Skeletal muscle satellite cell (primary cell): Measurements from ENCODE around the gene EDC4. TPM values are rescaled to one million over a fixed set of nuclear protein-coding genes. Genes with fewer than 3 reads are reported as not detected.

Experiments
- H3K27me3 ChIP-seq: 2 replicates; pipeline ENCODE4 v1.7.0; 2013; ENCODE audit warnings: low read length; ENCODE audit not compliant: control insufficient read depth, insufficient read depth
- H3K36me3 ChIP-seq: 2 replicates; pipeline ENCODE4 v1.7.0; 2013; ENCODE audit warnings: mild to moderate bottlenecking, control low read depth, low read length; ENCODE audit not compliant: insufficient read depth
- H3K4me1 ChIP-seq: 2 replicates; pipeline ENCODE4 v1.7.0; 2013; ENCODE audit warnings: low read length; ENCODE audit not compliant: control insufficient read depth, insufficient read depth
- H3K4me2 ChIP-seq: 2 replicates; pipeline ENCODE4 v1.7.0; 2013; ENCODE audit warnings: mild to moderate bottlenecking, low read length
- H3K4me3 ChIP-seq: 2 replicates; pipeline ENCODE4 v1.7.0; 2013; ENCODE audit warnings: low read length
- H3K9ac ChIP-seq: 2 replicates; pipeline ENCODE4 v1.7.0; 2013; ENCODE audit warnings: mild to moderate bottlenecking, low read depth, low read length, moderate library complexity
- H3K9me3 ChIP-seq: replicated peaks from 2 replicates; pipeline ENCODE4 v1.7.0; 2013; ENCODE audit warnings: mild to moderate bottlenecking, control low read depth, low read length
- small RNA-seq: library from RNA; depleted of rRNA; stranded (forward); fragments of <200 nt; gene quantifications from one replicate; pipeline ENCODE3, GENCODE V24; 2012

EDC4 gene

GRCh38 chr16:67928561-67929364 lies 55.9 kb downstream of the EDC4 start:
- peaks cover 13% of the 10 kb centered on the region for H3K4me1 ChIP-seq
- H3K9ac ChIP-seq = no peak overlapping the region
- H3K36me3 ChIP-seq = peaks cover 23% of the 10 kb centered on the region
- H3K27me3 ChIP-seq = no peaks in the 10 kb centered on the region
- H3K4me2 ChIP-seq = no peak overlapping the region
- H3K4me3 ChIP-seq = no peak overlapping the region
- no peaks in the 10 kb centered on the region for H3K9me3 ChIP-seq

GRCh38 chr16:67930191-67930590 lies 57.3 kb downstream of the EDC4 start:
- Histone ChIP-seq H3K4me1 (peaks cover 22% of the 10 kb centered on the region), H3K9ac (no peak overlapping the region), H3K9me3 (no peaks in the 10 kb centered on the region), H3K27me3 (no peaks in the 10 kb centered on the region), H3K36me3 (peaks cover 17% of the 10 kb centered on the region), H3K4me3 (no peak overlapping the region), H3K4me2 (no peak overlapping the region)

- no peak overlapping the region for H3K4me3 ChIP-seq
- no peak overlapping the region for H3K9ac ChIP-seq
- H3K27me3 ChIP-seq = no peaks in the 10 kb centered on the region
- H3K4me2 ChIP-seq = no peak overlapping the region
- H3K36me3 ChIP-seq = peaks cover 17% of the 10 kb centered on the region
- H3K9me3 ChIP-seq = no peaks in the 10 kb centered on the region
- H3K4me1 ChIP-seq = peaks cover 24% of the 10 kb centered on the region
Measured at GRCh38 chr16:67930678-67931211, 57.9 kb downstream of the EDC4 start.

Small RNA genes within 50 kb of the gene (small RNA-seq; reads per million reads assigned to genes)
- gene AC040162.2 = not detected
- gene NRN1L = not detected
